ENCODE results near the gene OSCP1.

The OSCP1 gene

DNA sequence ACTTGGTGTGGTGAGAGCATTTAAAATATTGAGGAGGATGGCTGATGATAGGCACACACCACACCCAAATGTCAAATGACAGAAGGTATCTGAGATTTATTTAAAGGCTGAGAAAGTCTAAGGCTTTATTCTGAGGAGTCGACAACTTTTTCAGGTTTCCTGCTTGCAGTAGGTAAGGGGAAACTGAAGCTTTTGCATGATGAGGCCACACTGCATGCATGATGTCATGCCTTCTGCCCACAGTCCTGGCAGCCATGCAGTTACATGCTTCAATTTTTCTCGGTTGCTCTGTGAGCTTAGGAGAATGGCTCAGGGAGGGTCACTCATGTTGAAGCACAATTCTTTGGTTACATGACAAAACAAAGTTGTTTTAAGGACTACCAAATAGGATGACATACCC lies 7.0 kb downstream of the OSCP1 start:
- DNase-seq = no peak

DNA sequence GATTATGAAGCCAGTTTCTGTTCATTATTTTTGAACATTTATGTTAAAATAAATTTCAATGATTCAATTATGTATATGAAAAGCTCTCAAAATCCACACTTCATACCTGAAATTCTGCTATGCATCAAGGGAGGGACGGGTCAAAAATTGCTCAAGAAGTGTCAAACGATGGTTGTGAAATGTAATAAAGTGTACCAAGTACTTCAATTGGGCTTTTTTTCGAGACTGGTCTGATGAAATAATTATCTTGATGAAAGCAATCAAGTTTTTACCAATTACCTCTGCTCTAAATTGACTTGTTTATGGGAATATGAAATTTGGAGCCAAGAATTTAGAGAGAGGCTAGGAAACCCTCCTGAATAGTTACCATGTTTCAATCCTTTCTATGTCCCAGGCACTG lies 7.9 kb downstream of the OSCP1 start:
- no peak for DNase-seq

DNA sequence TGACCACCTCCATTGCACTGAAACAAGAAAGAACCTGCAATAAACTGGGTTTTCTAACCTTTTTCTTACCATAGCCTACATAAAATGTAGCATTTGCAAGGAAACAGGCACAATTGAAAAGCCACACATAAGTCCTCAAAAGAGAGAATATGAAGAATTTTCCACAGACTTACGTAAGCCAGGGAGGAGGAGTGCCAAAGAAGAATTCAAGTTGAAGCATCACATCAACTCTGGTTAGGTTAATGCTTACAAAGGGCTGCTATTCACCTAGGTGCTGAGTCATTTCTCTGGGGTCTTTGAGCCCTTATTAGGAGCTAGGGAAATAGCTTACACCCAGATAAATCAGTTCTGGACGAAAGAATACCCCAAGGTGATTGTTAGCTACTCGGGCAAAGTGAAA lies 9.6 kb downstream of the OSCP1 start:
- no peak for DNase-seq

DNA sequence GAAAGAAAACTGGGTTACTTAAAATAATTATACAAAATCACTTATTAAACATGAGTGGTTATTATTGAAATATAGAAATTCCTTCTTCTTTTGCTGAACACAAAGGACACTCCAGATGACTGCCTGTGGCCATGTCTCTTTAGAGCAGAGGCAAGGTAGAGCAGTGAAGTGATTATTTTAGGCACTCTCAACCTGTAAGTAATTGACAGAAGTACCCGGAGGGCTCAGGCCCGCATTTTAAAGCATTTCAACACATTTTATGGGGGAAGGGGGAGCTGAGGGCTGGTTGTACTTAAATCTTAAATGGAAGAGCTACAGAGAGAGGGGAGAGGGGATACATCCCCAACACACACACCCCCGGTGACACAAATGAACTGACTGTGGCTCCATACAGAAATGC lies 10.2 kb downstream of the OSCP1 start:
- DNase-seq = no peak

DNA sequence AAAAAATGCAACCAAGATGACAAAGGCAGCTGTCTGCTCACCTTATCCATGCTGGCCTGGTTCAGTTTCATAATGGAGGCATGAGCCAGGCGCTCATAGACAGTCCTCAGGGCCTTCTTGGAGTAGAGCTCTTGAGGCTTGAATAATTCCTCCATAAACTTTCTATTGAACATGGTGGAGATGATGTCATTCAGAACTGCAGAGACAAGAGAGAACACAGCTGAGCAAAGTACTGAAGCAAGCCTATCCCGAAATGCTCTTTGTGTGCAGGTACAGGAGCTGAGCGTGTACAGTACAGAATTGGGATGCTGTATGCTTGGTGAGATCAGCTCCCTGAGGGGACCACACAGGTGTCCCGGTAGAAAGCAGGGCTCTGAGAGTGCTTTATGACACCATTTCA lies 11.5 kb downstream of the OSCP1 start:
- no peak for DNase-seq

DNA sequence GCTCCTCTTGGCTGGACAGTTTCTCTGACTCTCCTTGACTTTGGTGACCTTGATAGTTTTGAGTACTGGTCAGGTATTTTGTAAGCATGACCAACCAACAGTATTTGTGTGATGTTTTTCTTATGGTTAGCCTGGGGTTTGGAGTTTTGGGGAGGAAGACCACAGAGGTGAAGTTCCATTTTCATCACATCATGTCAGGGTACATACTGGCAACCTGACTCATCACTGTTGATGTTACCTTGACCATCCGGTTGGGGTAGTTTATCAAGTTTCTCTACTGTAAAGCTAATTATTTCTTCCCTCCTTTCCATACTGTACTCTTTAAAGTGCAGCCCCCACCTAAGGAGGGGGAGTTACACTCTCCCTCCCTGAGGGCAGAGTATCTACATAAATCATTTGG lies 13.4 kb downstream of the OSCP1 start:
- DNase-seq = peak; percentile 84

DNA sequence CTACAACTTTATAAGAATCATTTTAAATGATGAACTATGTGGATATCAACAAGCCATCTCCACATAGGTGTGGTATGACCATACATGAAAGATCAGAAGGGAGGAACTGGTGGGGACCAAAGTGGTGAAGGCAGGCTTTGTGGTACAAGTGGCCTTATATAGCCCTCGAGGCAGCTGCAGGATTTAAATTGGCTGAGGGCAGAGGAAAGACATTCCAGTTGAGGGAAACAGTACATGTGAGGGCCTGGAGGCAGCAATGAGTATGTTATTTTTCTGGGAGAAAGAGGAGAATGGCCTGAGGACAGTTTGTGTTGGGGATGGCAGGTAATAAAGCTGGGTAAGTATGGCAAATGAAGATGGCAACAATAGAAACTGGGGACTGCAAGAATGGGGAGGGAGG lies 17.1 kb downstream of the OSCP1 start:
- no peak for DNase-seq

DNA sequence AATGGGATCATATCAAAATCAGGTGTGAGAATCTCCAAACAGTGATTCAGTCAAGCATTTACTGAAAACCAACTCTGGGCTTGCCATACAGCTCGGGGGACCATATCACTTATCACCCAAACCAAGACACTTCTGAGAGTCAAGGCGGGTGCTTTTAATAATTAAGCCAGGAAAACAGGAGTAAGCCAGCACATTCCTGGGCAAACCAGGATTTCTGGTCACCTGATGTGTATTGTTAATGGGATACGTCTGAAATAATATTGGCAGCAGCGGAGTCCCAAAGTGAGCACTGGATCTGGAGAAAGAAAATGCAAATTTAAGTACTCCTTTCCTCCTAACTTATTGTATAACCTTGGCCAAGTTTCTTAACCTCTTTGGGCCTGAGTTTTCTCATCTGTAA lies 17.6 kb downstream of the OSCP1 start:
- DNase-seq = no peak

DNA sequence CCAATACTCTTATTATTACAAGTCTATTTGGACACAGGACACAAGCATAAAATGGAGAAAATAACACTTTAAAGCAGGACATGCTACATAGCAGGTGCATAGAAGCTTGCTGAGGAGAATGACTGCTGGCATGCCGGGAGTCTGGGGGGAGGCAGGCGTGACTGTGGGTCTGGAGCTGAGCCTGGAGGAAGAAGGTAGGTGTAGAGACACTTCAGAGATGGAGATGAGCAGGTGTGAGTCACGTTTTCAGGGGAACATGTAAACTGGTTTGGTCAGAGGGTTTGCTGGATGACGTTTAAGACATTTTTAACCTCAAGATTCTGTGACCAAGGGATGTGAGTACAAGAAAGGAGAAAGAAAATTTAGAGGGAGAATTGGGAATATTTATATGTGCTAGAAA lies 24.5 kb downstream of the OSCP1 start:
- peak; percentile 76 for DNase-seq

DNA sequence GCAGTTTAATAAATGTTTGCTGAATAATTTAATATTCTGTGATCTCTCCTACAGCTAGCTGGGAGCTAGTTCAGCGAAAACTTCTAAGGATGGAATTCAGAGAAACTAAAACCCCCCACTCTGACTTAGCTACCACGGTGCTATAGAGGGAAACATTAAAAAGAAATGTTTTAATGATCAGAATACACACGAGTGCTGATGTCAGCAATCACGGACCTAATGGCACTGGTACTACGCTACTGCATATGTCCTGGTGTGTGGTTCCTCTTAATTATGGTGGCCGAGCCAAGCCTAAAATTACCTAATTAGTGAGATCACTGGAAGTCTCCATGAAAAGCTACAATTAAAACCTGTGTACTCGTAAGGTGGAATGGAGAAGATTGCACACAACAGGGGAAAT lies 28.6 kb downstream of the OSCP1 start:
- no peak for DNase-seq

DNA sequence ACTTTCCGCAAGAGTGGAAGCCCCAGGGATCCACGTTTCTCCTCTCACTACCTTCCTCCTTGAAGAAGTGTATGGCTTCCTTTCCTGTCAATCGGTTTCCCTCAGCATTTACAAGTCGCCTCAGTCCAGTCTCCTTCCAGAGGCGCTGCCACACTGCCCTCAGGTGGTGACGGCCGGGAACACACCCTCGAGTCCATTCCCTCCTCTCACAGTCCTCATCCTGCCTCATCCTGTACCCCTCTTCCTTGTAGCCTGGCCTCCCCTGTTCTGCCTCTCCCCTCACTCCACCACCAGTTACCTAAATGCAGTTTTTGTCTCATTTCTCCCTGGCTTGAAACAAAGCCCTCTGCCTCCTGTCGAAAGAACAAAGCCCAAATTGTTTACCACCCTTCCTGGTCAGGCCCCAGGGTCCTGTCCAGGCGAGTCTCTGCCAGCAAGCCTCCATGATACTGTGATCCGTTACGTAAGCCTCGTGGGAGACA lies 29.4 kb downstream of the OSCP1 start:
- peak; percentile 88 for DNase-seq

DNA sequence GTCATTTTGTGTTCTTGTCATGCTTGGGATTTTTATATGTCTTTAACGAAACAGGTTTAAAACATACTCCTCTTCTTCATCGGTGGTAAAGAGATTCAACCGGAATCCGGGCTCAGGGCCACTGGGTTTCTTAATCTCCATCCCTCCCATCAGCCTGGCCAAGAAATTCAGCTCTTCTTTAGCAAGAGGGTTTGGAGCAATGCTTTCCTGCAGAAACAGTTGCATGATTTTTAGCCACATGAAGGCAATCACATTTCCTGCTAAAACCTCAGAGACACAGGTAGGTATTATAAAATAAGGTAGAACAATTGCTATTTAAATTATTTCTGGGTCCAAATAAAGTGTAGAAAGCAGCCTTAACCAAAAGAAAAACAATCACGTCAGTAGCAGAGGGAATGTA lies 29.8 kb downstream of the OSCP1 start:
- no peak for DNase-seq

DNA sequence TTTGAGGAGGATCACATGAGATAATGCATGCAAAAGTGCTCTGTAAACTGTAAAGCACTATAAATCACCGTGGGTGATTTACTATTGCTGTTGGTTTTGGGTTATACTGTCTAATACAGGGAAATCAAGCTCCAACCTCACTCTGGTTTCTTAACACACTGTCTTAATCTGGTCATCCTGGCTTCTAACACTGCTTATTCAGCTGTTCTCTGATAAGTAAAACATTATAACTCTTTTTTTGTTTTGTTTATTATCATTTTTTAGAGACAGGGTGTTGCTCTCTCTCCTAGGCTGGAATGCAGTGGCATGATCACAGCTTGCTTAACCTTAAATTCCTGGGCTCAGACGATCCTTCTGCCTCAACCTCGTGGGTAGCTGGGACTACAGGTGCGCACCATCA lies 30.7 kb downstream of the OSCP1 start:
- DNase-seq = no peak

DNA sequence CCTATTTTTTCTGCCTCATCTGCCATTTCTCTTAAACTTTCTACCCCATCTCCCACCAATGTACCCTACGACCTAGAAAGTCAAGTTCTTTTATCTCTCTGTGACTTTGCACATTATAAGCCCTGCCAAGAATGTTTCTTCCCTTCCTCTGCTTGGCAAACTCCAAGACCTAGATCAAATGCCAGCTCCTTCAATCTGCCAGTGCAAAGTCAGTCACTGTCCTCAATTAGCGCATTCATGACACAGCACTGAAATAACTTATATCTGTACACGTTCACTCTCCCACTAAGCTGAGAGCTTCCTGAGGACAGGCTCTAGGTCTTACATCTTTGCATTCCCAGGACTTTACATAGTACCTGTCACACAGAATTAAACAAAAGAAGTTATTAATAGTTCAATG lies 31.1 kb downstream of the OSCP1 start:
- DNase-seq = no peak

DNA sequence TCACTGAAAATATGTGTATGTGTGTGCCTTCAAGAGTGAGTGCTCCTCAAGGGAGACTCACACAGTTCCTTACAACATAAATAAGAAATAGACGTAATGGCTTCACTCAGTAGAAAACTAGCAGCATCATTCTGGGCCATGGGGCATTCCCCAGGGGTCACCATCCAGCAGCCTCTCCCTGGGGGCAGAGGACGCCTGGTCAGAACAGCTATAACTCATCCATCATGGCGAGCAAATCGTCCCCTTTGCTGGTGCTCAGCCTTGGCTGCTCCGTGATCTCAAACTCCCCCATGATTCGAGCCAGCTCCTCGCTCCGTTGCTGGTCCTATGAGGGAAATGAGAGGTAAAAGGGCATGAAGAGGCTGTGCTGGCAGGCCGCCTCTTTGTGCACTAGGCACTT lies 32.3 kb downstream of the OSCP1 start:
- no peak for DNase-seq

DNA sequence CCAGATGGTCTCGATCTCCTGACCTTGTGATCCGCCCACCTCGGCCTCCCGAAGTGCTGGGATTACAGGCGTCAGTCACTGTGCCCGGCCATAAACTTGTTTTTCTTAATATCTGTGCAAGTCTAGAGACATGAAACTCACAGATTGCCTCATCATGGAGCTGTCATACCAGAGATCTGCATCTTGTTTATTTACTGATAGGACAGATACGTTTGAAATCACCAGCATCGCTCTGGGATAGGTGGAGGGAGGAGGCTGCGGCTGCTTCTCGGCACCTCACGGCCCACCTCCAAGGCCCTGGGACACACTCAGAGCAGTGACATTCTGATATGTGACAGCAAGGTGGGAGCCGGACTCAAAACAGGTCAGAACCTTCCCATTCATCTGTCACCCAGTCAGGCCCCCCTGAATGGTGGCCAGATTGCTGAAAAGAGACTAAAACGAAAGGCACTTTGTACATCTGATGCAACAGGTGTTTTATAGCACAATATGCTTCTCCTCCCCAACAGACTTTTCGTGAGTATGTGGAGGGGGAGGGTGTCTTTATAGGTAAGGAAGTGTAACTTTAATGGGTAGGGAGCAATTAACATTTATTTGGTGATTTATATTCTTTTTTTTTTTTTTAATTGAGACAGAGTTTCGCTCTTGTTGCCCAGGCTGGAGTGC lies 34.5 kb downstream of the OSCP1 start:
- DNase-seq = no peak

DNA sequence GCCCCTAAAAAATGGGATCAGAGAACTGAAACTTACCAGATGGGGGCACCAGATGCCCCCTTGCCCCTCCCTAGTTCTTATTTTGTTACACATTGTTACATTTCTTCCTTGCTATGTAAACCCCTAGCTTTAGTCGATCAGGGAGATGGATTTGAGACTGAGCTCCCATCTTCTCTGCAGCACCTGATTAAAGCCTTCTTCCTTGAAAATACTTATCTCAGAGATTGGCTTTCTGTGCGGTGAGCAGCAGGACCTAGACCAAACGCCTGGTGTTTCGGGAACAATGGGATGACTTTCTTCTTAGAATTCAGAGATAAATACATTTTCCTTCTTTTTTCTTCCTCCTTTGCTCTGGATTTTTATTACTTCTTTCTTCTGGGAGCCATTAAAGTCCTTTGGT lies 35.9 kb downstream of the OSCP1 start:
- no peak for DNase-seq

DNA sequence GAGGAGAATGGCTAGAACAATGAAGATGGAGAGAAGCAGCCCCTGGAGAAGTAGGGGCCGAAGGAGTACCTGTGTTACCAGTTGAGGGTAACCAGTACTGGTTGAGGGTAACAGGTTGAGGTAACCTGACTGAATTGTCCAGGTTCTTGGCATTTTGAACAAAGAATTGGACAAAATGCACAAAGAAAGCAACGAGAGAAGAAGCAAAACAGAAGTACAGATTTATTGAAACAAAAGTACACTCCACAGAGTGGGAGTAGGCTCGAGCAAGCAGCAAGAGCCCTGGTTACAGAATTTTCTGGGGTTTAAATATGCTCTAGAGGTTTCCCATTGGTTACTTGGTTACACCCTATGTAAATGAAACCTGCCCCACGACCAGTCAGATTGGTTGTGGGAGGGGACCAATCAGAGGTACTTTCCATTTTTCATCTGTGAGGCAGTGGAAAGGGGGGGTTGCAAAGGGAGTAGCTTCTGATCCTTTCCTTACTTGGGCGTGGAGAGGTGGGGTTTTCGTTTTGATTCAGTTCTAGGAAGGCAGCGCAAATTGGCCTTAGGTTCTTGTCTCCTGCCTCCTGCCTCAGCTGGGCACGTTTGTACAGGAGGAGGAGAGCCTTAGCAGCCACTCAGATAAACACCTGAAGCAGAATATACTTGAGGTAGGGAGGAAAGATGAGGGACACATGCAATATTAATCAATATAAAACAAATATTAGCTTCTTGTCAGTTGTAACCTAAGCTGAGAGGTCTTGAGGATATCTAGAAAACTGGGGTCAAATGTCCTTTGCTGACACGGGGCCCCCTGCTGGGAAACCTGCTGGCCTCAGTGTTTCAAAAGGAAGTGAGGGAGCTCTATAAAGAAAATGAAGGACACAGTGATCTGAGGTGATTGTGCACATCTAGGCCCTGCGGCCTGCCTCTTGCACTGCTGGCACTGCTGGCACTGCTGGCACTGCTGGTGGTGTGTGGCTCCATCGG lies 38.3 kb downstream of the OSCP1 start:
- DNase-seq = peak; percentile 38

DNA sequence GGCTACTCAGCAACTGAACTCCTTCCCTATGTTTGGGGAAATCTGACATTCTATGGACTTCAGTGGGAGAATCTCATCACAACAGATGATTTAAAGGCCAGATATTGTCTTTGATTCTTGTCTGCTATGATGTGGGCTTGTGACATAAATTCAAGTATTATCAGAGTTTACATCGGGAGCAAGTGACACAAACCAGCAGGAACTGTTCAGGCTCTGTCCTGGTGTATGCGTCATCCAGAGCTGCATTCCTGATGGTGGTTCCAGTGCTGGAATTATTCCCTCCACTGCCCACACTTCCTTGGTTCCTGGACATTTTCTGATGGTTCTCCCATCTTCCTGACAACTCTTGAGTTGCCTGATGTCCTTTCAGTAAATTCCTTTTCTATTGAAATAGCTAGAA lies 41.8 kb downstream of the OSCP1 start:
- DNase-seq = no peak

DNA sequence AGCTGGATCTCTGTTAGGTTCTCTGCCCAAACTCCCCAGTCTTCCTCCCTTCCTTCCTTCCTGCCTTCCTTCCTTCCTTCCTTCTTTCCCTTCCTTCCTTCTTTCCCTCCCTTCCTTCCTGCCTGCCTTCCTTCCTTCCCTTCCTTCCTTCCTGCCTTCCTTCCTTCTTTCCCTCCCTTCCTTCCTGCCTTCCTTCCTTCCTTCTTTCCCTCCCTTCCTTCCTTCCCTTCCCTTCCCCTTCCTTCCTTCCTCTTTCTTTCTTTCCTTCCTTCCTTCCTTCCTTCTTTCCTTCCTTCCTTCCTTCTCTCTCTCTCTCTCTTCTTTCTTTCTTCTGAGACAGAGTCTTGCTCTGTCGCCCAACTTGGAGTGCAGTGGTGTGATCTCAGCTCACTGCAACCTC lies 43.8 kb downstream of the OSCP1 start:
- DNase-seq = no peak

DNA sequence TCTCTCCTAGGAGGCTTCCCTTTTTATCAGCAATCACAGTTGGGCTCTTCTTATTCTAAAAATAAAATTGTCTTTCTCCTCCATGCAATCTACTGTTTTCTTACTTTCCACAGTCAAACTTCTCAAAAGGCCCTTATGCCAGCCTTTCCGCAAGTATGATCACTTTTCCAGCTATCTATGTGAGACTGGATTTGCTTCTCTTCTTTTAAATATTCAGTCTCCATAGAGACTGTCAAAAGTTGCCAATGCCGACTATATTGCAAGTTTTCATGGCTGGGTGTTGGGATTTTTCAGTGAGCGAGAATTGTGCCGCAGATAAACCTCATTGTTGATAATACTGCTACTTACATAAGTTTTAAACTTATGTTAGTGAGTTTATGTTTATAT lies 47.8 kb downstream of the OSCP1 start:
- no peak for DNase-seq

DNA sequence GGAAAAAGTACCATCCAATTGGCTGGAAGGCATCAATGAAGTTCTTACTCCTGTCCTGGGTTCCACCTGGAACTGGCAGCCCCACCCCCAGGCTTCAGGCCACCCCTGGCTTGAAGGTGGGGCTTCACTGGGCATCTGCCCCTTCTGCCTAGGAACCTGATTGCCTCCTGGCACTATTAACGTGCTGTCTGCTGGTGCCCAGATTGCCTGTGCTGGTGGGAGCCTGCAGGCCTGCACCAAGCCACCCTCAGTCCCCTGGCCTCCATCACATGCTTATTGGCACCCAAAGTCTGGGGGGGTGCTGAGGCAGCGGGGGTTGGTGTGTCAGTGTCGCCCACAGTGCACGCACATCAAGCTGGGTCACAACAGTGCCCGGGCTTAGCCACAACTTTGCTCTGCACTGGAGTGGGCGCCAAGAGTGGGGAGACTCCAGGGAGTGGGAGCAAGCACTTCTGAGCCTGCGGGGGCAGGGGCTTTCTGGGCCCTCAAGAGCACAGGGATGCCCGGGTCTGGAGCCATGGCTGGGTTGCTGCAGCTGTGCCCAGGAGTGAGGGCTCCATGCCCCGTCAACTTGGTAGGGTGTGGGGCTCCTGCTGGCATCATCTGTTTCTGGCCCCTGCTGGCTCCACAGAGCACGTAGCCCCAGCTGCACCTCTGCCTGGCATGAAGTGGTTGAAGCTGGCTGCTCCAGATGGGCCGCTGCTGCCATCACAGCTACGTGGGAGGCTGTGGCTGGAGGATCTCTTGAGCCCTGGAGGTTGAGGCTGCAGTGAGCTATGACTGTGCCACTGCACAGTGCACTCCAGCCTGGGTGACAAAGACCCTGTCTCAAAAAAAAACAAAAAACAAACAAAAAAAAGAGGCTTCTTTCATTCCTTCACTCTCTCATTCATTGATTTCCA lies 48.4 kb downstream of the OSCP1 start:
- no peak for DNase-seq
